Measurements from ENCODE around the gene ZNF384.

GRCh38 chr12:6618483-6619225 lies 70.5 kb downstream of the ZNF384 start:
- TF ChIP-seq EP300 (IDR thresholded peaks at IDR 0.05) (no peak), CTCF (IDR thresholded peaks at IDR 0.05) (no peak)
